HEK293 (cell line): Measurements from ENCODE around the gene TOMM34.

ENCODE experiments used
- FEZF1 ChIP-seq: fragments of 450-650 bp; formaldehyde crosslinking; IDR thresholded peaks from 2 replicates; pipeline ENCODE4 v1.5.1; 2016; ENCODE audit warnings: missing biosample characterization, missing genetic modification characterization
- KLF7 ChIP-seq: fragments of 450-650 bp; formaldehyde crosslinking; IDR thresholded peaks from 2 replicates; pipeline ENCODE4 v1.5.1; 2016; ENCODE audit warnings: missing biosample characterization, missing genetic modification characterization, borderline replicate concordance
- REPIN1 ChIP-seq: fragments of 450-650 bp; formaldehyde crosslinking; IDR thresholded peaks from 2 replicates; pipeline ENCODE4 v1.5.1; 2017; ENCODE audit warnings: missing biosample characterization, missing genetic modification characterization, low read depth
- SCRT2 ChIP-seq: fragments of 450-650 bp; formaldehyde crosslinking; IDR thresholded peaks from 2 replicates; pipeline ENCODE4 v1.5.1; 2016; ENCODE audit warnings: missing biosample characterization, missing genetic modification characterization
- SP2 ChIP-seq: fragments of 450-650 bp; formaldehyde crosslinking; IDR thresholded peaks from 2 replicates; pipeline ENCODE4 v1.5.1; 2016; ENCODE audit warnings: missing biosample characterization, missing genetic modification characterization
- TRIM28 ChIP-seq: IDR thresholded peaks from 2 replicates; pipeline ENCODE4 v1.6.1; 2011; ENCODE audit warnings: low read length, control low read depth, borderline replicate concordance
- ZFHX2 ChIP-seq: fragments of 450-650 bp; formaldehyde crosslinking; conservative IDR thresholded peaks from 2 replicates; pipeline ENCODE4 v1.5.1; 2016; ENCODE audit warnings: missing biosample characterization, missing genetic modification characterization
- ZNF157 ChIP-seq: fragments of 450-650 bp; formaldehyde crosslinking; IDR thresholded peaks from 2 replicates; pipeline ENCODE4 v1.5.1; 2016; ENCODE audit warnings: missing biosample characterization, missing genetic modification characterization
- ZNF23 ChIP-seq: fragments of 450-650 bp; formaldehyde crosslinking; IDR thresholded peaks from 2 replicates; pipeline ENCODE4 v1.5.1; 2016; ENCODE audit warnings: missing biosample characterization, missing genetic modification characterization, borderline replicate concordance
- ZNF416 ChIP-seq: fragments of 450-650 bp; formaldehyde crosslinking; IDR thresholded peaks from 2 replicates; pipeline ENCODE4 v1.5.1; 2016; ENCODE audit warnings: missing biosample characterization, missing genetic modification characterization
- ZNF48 ChIP-seq: fragments of 450-650 bp; formaldehyde crosslinking; IDR thresholded peaks from 2 replicates; pipeline ENCODE4 v1.5.1; 2016; ENCODE audit warnings: missing biosample characterization, missing genetic modification characterization
- ZNF521 ChIP-seq: fragments of 450-650 bp; formaldehyde crosslinking; IDR thresholded peaks from 2 replicates; pipeline ENCODE4 v1.5.1; 2017; ENCODE audit warnings: missing biosample characterization, mild to moderate bottlenecking, missing genetic modification characterization
- ZNF544 ChIP-seq: fragments of 450-650 bp; formaldehyde crosslinking; IDR thresholded peaks from 2 replicates; pipeline ENCODE4 v1.5.0; 2017; ENCODE audit warnings: missing biosample characterization, missing genetic modification characterization
- ZNF629 ChIP-seq: fragments of 450-650 bp; formaldehyde crosslinking; IDR thresholded peaks from 2 replicates; pipeline ENCODE4 v1.5.1; 2017; ENCODE audit warnings: missing biosample characterization, missing genetic modification characterization
- ZNF660 ChIP-seq: fragments of 450-650 bp; IDR thresholded peaks from 2 replicates; pipeline ENCODE4 v1.5.1; 2018; ENCODE audit warnings: missing biosample characterization, mild to moderate bottlenecking, missing genetic modification characterization
- TF ChIP-seq, protein P1 (sequence below): fragments of 450-650 bp; formaldehyde crosslinking; IDR thresholded peaks from 2 replicates; pipeline ENCODE4 v1.5.0; 2017; ENCODE audit warnings: missing biosample characterization, missing genetic modification characterization, borderline replicate concordance
- TF ChIP-seq, protein P2 (sequence below): fragments of 450-650 bp; formaldehyde crosslinking; IDR thresholded peaks from 2 replicates; pipeline ENCODE4 v1.5.1; 2017; ENCODE audit warnings: missing biosample characterization, missing genetic modification characterization
- TF ChIP-seq, protein P3 (sequence below): fragments of 450-650 bp; formaldehyde crosslinking; IDR thresholded peaks from 2 replicates; pipeline ENCODE4 v1.5.1; 2016; ENCODE audit warnings: missing biosample characterization, missing genetic modification characterization
- TF ChIP-seq, protein P4 (sequence below): fragments of 450-650 bp; IDR thresholded peaks from 2 replicates; pipeline ENCODE4 v1.5.1; 2018; ENCODE audit warnings: missing biosample characterization, mild to moderate bottlenecking, missing genetic modification characterization
- TF ChIP-seq, protein P5 (sequence below): fragments of 450-650 bp; formaldehyde crosslinking; IDR thresholded peaks from 2 replicates; pipeline ENCODE4 v1.5.1; 2016; ENCODE audit warnings: missing biosample characterization, missing genetic modification characterization
- TF ChIP-seq, protein P6 (sequence below): fragments of 450-650 bp; formaldehyde crosslinking; IDR thresholded peaks from 2 replicates; pipeline ENCODE4 v1.5.1; 2016; ENCODE audit warnings: missing biosample characterization, missing genetic modification characterization
- TF ChIP-seq, protein P7 (sequence below): fragments of 450-650 bp; formaldehyde crosslinking; IDR thresholded peaks from 2 replicates; pipeline ENCODE4 v1.5.1; 2016; ENCODE audit warnings: missing biosample characterization, missing genetic modification characterization, low read depth
- TF ChIP-seq, protein P8 (sequence below): fragments of 450-650 bp; IDR thresholded peaks from 2 replicates; pipeline ENCODE4 v1.5.1; 2018; ENCODE audit warnings: missing biosample characterization, missing genetic modification characterization

Gene TOMM34

DNA sequence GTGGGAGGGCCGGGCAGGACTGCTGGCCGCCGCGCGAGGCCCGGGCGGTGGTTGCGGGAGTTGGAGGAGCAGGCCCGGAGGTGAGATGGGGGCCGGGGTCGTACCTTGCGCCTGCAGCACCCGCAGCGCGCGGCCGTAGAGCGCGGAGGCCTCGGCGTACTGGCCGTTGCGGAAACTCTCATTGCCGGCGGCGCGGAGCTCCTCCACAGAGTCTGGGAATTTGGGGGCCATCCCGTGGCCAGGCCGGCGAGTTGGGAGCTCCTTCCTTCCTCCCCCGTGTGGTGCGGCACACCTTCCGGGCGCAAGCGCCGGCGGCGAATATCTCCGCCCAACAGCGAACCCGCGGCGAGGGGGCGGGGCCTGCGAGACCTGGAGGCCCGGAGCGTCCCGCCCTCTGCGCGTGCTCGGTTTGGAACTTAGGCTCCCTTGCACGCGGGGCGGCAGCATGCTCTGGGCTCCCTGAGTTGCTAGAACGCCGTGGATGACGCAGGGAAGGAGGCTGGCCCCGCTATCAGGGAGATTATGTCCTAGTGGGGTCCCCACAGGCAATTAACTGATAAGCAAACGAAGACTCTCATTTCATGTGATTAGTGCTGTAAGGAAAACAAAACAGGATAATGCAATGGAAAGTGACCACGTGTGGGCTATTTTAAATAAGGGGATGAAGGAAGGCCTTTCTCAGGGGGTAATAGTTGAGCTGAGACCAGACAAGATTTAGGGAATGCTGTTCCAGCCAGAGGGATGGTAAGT, at the start of gene TOMM34 (continued):
- TF ChIP-seq, protein P1, sequence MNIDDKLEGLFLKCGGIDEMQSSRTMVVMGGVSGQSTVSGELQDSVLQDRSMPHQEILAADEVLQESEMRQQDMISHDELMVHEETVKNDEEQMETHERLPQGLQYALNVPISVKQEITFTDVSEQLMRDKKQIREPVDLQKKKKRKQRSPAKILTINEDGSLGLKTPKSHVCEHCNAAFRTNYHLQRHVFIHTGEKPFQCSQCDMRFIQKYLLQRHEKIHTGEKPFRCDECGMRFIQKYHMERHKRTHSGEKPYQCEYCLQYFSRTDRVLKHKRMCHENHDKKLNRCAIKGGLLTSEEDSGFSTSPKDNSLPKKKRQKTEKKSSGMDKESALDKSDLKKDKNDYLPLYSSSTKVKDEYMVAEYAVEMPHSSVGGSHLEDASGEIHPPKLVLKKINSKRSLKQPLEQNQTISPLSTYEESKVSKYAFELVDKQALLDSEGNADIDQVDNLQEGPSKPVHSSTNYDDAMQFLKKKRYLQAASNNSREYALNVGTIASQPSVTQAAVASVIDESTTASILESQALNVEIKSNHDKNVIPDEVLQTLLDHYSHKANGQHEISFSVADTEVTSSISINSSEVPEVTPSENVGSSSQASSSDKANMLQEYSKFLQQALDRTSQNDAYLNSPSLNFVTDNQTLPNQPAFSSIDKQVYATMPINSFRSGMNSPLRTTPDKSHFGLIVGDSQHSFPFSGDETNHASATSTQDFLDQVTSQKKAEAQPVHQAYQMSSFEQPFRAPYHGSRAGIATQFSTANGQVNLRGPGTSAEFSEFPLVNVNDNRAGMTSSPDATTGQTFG (tag by site-specific recombination) = no peak
- TF ChIP-seq, protein P2, sequence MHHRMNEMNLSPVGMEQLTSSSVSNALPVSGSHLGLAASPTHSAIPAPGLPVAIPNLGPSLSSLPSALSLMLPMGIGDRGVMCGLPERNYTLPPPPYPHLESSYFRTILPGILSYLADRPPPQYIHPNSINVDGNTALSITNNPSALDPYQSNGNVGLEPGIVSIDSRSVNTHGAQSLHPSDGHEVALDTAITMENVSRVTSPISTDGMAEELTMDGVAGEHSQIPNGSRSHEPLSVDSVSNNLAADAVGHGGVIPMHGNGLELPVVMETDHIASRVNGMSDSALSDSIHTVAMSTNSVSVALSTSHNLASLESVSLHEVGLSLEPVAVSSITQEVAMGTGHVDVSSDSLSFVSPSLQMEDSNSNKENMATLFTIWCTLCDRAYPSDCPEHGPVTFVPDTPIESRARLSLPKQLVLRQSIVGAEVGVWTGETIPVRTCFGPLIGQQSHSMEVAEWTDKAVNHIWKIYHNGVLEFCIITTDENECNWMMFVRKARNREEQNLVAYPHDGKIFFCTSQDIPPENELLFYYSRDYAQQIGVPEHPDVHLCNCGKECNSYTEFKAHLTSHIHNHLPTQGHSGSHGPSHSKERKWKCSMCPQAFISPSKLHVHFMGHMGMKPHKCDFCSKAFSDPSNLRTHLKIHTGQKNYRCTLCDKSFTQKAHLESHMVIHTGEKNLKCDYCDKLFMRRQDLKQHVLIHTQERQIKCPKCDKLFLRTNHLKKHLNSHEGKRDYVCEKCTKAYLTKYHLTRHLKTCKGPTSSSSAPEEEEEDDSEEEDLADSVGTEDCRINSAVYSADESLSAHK (tag by site-specific recombination) = no peak; the same call in 1 of the 2 replicates
- TF ChIP-seq ZFHX2 = no peak
- TF ChIP-seq FEZF1 (tag by site-specific recombination) = no peak
- TF ChIP-seq, protein P3, sequence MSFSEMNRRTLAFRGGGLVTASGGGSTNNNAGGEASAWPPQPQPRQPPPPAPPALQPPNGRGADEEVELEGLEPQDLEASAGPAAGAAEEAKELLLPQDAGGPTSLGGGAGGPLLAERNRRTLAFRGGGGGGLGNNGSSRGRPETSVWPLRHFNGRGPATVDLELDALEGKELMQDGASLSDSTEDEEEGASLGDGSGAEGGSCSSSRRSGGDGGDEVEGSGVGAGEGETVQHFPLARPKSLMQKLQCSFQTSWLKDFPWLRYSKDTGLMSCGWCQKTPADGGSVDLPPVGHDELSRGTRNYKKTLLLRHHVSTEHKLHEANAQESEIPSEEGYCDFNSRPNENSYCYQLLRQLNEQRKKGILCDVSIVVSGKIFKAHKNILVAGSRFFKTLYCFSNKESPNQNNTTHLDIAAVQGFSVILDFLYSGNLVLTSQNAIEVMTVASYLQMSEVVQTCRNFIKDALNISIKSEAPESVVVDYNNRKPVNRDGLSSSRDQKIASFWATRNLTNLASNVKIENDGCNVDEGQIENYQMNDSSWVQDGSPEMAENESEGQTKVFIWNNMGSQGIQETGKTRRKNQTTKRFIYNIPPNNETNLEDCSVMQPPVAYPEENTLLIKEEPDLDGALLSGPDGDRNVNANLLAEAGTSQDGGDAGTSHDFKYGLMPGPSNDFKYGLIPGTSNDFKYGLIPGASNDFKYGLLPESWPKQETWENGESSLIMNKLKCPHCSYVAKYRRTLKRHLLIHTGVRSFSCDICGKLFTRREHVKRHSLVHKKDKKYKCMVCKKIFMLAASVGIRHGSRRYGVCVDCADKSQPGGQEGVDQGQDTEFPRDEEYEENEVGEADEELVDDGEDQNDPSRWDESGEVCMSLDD (tag by site-specific recombination) = peak; percentile 72; the same call in 1 of the 2 replicates
- TF ChIP-seq ZNF544 (tag by site-specific recombination) = no peak
- TF ChIP-seq ZNF48 = no peak
- no peak for TF ChIP-seq KLF7 (tag by site-specific recombination)
- TF ChIP-seq ZNF629 (tag by site-specific recombination) = peak; percentile 78
- no peak for TF ChIP-seq SCRT2 (tag by site-specific recombination)
- TF ChIP-seq, protein P4, sequence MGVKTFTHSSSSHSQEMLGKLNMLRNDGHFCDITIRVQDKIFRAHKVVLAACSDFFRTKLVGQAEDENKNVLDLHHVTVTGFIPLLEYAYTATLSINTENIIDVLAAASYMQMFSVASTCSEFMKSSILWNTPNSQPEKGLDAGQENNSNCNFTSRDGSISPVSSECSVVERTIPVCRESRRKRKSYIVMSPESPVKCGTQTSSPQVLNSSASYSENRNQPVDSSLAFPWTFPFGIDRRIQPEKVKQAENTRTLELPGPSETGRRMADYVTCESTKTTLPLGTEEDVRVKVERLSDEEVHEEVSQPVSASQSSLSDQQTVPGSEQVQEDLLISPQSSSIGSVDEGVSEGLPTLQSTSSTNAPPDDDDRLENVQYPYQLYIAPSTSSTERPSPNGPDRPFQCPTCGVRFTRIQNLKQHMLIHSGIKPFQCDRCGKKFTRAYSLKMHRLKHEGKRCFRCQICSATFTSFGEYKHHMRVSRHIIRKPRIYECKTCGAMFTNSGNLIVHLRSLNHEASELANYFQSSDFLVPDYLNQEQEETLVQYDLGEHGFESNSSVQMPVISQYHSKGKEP (tag by site-specific recombination) = no peak
- TF ChIP-seq ZNF660 (tag by site-specific recombination) = no peak
- TF ChIP-seq, protein P5, sequence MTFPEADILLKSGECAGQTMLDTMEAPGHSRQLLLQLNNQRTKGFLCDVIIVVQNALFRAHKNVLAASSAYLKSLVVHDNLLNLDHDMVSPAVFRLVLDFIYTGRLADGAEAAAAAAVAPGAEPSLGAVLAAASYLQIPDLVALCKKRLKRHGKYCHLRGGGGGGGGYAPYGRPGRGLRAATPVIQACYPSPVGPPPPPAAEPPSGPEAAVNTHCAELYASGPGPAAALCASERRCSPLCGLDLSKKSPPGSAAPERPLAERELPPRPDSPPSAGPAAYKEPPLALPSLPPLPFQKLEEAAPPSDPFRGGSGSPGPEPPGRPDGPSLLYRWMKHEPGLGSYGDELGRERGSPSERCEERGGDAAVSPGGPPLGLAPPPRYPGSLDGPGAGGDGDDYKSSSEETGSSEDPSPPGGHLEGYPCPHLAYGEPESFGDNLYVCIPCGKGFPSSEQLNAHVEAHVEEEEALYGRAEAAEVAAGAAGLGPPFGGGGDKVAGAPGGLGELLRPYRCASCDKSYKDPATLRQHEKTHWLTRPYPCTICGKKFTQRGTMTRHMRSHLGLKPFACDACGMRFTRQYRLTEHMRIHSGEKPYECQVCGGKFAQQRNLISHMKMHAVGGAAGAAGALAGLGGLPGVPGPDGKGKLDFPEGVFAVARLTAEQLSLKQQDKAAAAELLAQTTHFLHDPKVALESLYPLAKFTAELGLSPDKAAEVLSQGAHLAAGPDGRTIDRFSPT (tag by site-specific recombination) = no peak
- TF ChIP-seq SP2 (tag by site-specific recombination) = peak; percentile 92
- TF ChIP-seq ZNF521 = no peak
- TF ChIP-seq ZNF23 (tag by site-specific recombination) = no peak
- TF ChIP-seq, protein P6, sequence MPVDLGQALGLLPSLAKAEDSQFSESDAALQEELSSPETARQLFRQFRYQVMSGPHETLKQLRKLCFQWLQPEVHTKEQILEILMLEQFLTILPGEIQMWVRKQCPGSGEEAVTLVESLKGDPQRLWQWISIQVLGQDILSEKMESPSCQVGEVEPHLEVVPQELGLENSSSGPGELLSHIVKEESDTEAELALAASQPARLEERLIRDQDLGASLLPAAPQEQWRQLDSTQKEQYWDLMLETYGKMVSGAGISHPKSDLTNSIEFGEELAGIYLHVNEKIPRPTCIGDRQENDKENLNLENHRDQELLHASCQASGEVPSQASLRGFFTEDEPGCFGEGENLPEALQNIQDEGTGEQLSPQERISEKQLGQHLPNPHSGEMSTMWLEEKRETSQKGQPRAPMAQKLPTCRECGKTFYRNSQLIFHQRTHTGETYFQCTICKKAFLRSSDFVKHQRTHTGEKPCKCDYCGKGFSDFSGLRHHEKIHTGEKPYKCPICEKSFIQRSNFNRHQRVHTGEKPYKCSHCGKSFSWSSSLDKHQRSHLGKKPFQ = no peak
- TF ChIP-seq, protein P7, sequence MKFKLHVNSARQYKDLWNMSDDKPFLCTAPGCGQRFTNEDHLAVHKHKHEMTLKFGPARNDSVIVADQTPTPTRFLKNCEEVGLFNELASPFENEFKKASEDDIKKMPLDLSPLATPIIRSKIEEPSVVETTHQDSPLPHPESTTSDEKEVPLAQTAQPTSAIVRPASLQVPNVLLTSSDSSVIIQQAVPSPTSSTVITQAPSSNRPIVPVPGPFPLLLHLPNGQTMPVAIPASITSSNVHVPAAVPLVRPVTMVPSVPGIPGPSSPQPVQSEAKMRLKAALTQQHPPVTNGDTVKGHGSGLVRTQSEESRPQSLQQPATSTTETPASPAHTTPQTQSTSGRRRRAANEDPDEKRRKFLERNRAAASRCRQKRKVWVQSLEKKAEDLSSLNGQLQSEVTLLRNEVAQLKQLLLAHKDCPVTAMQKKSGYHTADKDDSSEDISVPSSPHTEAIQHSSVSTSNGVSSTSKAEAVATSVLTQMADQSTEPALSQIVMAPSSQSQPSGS = no peak
- no peak for TF ChIP-seq TRIM28
- TF ChIP-seq, protein P8, sequence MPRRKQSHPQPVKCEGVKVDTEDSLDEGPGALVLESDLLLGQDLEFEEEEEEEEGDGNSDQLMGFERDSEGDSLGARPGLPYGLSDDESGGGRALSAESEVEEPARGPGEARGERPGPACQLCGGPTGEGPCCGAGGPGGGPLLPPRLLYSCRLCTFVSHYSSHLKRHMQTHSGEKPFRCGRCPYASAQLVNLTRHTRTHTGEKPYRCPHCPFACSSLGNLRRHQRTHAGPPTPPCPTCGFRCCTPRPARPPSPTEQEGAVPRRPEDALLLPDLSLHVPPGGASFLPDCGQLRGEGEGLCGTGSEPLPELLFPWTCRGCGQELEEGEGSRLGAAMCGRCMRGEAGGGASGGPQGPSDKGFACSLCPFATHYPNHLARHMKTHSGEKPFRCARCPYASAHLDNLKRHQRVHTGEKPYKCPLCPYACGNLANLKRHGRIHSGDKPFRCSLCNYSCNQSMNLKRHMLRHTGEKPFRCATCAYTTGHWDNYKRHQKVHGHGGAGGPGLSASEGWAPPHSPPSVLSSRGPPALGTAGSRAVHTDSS = no peak
- TF ChIP-seq ZNF416 (tag by site-specific recombination) = no peak
- TF ChIP-seq ZNF157 (tag by site-specific recombination) = no peak
- no peak for TF ChIP-seq REPIN1 (tag by site-specific recombination)
